ENCODE measurements around the gene FNDC3A.

DNA sequence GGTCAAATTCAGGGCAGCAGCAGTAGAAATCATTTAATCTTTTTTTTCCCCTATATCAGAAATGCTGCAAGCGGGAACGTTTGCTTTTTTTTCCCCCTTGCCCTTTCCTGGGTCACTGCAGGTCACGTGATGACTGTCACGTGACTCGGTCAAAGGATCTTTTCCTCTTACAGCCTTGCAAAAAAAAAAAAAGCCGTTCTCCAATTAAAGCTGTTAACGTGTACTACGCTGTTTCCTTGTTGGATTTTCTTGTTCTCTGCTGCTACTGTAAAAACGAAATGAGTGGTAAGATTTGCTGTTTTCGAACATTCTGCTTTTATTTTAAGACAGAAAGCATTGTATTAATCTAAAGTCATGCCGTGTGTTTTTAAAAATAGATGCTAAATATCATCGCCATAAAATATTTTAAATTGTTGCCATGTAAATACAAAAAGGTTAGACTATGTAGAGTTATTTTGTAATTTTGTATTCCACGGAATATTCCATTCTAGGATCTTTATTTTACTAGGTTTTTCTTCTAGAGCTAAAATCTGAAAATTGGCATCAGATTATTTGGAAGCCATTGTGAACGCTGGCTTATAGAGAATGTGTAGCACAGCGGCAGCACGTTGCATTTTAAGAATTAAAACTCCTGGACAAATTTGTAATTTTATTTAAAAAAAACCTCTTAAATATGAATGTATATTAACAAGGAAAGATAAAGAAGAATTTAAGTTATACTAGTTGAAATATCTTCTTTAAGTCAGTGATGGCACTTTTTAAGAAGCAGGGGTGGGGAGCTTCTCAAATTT lies 134.6 kb downstream of the FNDC3A start:
- peak in 1 of 3 donors; percentile 41 for TF ChIP-seq POLR2A (IDR thresholded peaks at IDR 0.05)
- TF ChIP-seq, protein P1, sequence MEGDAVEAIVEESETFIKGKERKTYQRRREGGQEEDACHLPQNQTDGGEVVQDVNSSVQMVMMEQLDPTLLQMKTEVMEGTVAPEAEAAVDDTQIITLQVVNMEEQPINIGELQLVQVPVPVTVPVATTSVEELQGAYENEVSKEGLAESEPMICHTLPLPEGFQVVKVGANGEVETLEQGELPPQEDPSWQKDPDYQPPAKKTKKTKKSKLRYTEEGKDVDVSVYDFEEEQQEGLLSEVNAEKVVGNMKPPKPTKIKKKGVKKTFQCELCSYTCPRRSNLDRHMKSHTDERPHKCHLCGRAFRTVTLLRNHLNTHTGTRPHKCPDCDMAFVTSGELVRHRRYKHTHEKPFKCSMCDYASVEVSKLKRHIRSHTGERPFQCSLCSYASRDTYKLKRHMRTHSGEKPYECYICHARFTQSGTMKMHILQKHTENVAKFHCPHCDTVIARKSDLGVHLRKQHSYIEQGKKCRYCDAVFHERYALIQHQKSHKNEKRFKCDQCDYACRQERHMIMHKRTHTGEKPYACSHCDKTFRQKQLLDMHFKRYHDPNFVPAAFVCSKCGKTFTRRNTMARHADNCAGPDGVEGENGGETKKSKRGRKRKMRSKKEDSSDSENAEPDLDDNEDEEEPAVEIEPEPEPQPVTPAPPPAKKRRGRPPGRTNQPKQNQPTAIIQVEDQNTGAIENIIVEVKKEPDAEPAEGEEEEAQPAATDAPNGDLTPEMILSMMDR (IDR thresholded peaks at IDR 0.05): no peak
